Cardiac muscle cell (in vitro differentiated cells and primary cell): ENCODE data around the gene C11orf52. TPM values are rescaled to one million over a fixed set of nuclear protein-coding genes. Genes with fewer than 3 reads are reported as not detected.
A peak's percentile ranks its signal among the peaks of the same experiment; 100 is the strongest.

Experiments
- DNase-seq, 2 donors: peaks; one replicate each; pipeline versions ENCODE4 v3.0.0 to v3.0.0-alpha.2; 2010 to 2017; ENCODE audit warnings: low read depth in 1 of 2, low spot score in 1 of 2
- H3K27ac ChIP-seq: fragments of 200-600 bp; sonication (generic); 2 replicates; pipeline ENCODE4 v1.5.1; 2016
- H3K27me3 ChIP-seq: fragments of 200-600 bp; sonication (generic); 2 replicates; pipeline ENCODE4 v1.6.0; 2016; ENCODE audit warnings: control low read depth
- H3K36me3 ChIP-seq: fragments of 200-600 bp; sonication (generic); 2 replicates; pipeline ENCODE4 v1.5.1; 2016; ENCODE audit warnings: control low read depth
- H3K4me1 ChIP-seq: fragments of 200-600 bp; sonication (generic); 2 replicates; pipeline ENCODE4 v1.8.1; 2017; ENCODE audit warnings: low read depth, mild to moderate bottlenecking, mixed run types
- H3K4me3 ChIP-seq: fragments of 200-600 bp; sonication (generic); 2 replicates; pipeline ENCODE4 v1.5.1; 2016; ENCODE audit warnings: mild to moderate bottlenecking
- H3K9me3 ChIP-seq: fragments of 200-600 bp; sonication (generic); 2 replicates; pipeline ENCODE4 v1.5.1; 2017; ENCODE audit warnings: low read depth, mild to moderate bottlenecking, control low read depth
- polyA plus RNA-seq: library from polyadenylated mRNA; unstranded; fragments of >200 nt; fragmentation: Nextera tagmentation; extraction: Ambion mirVana; gene quantifications from 2 replicates; pipeline ENCODE4 v1.2.1, GENCODE V29; 2016
- total RNA-seq: library from RNA; depleted of rRNA; stranded (reverse); fragments of >200 nt; gene quantifications from 2 replicates; pipeline ENCODE4 v1.2.3, GENCODE V29; 2016
- TF ChIP-seq, protein P1 (sequence below): IDR thresholded peaks from 2 replicates; pipeline ENCODE4 v1.5.1; 2012; ENCODE audit warnings: low read depth, mild to moderate bottlenecking, low read length

Gene C11orf52
- total and polyA plus RNA-seq, 2 experiments from 2014 or later = 7.4 to 8.5 TPM

DNA sequence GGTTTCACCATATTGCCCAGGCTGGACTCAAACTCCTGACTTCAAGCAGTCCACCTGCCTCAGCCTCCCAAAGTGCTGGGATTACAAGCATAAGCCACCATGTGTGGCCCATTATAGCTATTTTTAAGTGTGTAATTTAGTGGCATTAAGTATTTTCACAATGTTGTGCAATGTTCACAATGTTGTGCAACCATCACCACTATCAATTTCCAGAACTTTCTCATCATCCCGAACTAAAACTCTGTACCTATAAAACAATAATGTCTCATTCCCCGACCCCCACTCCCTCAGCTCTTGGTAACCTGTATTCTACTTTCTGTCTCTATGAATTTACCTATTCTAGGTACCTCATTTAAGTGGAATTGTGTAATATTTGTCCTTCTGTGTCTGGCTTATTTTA, 31.9 kb upstream of the C11orf52 start:
- Histone ChIP-seq H3K27ac (no peak overlapping the region), H3K36me3 (peaks cover 4% of the 10 kb centered on the region), H3K4me1 (no peaks in the 10 kb centered on the region), H3K9me3 (no peaks in the 10 kb centered on the region), H3K27me3 (no peaks in the 10 kb centered on the region), H3K4me3 (no peak overlapping the region)
- TF ChIP-seq, protein P1, sequence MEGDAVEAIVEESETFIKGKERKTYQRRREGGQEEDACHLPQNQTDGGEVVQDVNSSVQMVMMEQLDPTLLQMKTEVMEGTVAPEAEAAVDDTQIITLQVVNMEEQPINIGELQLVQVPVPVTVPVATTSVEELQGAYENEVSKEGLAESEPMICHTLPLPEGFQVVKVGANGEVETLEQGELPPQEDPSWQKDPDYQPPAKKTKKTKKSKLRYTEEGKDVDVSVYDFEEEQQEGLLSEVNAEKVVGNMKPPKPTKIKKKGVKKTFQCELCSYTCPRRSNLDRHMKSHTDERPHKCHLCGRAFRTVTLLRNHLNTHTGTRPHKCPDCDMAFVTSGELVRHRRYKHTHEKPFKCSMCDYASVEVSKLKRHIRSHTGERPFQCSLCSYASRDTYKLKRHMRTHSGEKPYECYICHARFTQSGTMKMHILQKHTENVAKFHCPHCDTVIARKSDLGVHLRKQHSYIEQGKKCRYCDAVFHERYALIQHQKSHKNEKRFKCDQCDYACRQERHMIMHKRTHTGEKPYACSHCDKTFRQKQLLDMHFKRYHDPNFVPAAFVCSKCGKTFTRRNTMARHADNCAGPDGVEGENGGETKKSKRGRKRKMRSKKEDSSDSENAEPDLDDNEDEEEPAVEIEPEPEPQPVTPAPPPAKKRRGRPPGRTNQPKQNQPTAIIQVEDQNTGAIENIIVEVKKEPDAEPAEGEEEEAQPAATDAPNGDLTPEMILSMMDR = no peak
- DNase-seq = no peak

DNA sequence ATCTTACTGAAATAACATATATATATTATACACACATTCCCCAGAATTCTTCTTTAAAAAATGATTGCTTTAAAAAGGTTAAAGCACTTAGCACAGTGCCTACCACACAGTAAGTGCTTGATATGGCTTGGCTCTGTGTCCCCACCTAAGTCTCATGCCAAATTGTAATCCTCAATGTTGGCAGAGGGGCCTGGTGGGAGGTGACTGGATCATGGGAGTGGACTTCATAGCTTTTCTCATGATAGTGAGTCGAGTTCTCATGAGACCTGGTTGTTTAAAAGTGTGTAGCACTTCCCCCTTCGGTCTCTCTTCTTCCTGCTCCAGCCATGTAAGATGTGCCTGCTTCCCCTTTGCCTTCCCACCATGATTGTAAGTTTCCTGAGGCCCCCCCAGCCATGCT, 13.3 kb upstream of the C11orf52 start:
- TF ChIP-seq, protein P1 = no peak
- Histone ChIP-seq H3K4me3 (no peak overlapping the region), H3K4me1 (peaks cover 15% of the 10 kb centered on the region), H3K36me3 (no peaks in the 10 kb centered on the region), H3K27me3 (no peaks in the 10 kb centered on the region), H3K9me3 (no peaks in the 10 kb centered on the region), H3K27ac (no peak overlapping the region)
- DNase-seq = no peak

DNA sequence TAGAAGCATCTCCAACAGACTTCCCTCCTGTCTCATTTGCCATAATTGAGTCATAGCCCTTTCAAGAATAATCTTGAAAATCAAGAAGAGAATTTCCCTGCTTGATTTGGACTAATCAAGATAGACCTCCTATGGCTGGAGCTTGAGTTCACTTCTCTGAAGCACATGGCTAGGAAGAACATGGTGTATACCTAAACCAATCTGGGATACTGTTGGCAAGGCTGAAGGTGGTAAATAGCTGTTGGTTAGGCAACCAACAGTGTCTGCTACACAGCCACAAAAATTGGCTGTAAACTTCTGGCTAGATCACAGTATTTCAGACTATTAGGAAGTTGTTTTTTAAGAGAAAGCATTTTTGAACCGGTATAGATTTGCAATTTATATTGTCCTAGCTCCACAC, 12.0 kb upstream of the C11orf52 start:
- no peaks in the 10 kb centered on the region for H3K9me3 ChIP-seq
- no peak for DNase-seq
- H3K4me1 ChIP-seq = peaks cover 27% of the 10 kb centered on the region
- no peak overlapping the region for H3K27ac ChIP-seq
- H3K36me3 ChIP-seq = no peaks in the 10 kb centered on the region
- no peak overlapping the region for H3K4me3 ChIP-seq
- TF ChIP-seq, protein P1 = no peak
- no peaks in the 10 kb centered on the region for H3K27me3 ChIP-seq

DNA sequence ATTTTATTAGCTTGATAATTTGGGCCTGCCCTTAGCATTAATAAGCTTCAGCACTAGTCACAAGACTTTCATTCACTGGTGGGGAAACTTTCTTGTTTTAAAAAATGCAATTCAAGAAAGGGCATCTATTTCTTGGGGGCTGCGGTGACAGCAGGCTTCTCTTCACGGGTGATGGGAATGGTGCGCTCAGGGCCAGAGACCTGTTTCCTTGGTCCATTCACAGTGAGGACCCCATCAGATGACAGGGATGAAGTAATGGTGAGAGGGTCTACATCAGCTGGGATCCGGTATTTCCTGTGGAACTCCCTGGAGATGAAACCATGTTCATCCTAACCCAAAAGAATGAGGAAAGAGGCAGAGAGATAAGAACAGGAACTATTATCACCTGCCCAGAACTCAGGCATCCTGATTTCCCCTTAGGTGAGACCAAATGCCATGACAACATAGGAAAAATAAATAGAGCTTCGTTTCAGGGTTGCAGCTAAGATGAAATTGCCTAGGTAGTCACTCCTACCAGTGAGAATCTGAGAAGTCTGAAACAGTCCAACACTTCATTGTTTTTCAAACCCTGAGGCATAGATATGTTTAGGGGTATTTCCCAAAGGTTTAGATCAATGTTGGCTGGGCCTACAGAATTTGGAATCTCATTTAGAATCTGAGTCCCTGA, 9.9 kb upstream of the C11orf52 start:
- TF ChIP-seq, protein P1 = no peak
- H3K4me1 ChIP-seq = peaks cover 41% of the 10 kb centered on the region
- no peak for DNase-seq
- no peak overlapping the region for H3K4me3 ChIP-seq
- no peak overlapping the region for H3K27ac ChIP-seq
- no peaks in the 10 kb centered on the region for H3K9me3 ChIP-seq
- no peaks in the 10 kb centered on the region for H3K27me3 ChIP-seq
- no peaks in the 10 kb centered on the region for H3K36me3 ChIP-seq

DNA sequence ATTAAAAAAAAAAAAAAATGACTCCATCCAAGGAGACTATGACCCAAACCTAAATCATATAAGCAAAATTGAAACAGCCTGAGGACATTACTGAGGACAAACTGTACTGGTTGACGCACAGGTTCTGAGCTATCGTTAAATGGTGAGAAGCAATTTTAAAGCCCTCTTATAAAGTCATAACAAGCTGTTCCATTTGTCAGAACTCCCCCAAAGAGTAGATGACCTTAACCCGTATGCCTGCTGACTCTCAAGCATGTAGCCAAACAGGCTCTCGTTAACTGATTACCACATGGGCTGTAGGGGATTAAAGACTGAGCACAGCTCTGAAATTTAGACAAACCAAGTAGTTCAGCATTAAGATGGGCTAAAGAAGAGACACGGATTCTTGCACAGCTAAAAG, 9.3 kb upstream of the C11orf52 start:
- no peak for DNase-seq
- peaks cover 41% of the 10 kb centered on the region for H3K4me1 ChIP-seq
- H3K27ac ChIP-seq = peak overlapping the region; percentile 67
- no peaks in the 10 kb centered on the region for H3K36me3 ChIP-seq
- no peaks in the 10 kb centered on the region for H3K27me3 ChIP-seq
- H3K9me3 ChIP-seq = no peaks in the 10 kb centered on the region
- TF ChIP-seq, protein P1 = no peak
- no peak overlapping the region for H3K4me3 ChIP-seq
